ENCODE measurements around the gene WDR49. TPM values are rescaled to one million over a fixed set of nuclear protein-coding genes. Genes with fewer than 3 reads are reported as not detected.

The WDR49 gene
- total and polyA plus RNA-seq, 2 donors (not counting 1 experiment from before 2014, with no cell fraction given) = 0.88 to 1.4 TPM

DNA sequence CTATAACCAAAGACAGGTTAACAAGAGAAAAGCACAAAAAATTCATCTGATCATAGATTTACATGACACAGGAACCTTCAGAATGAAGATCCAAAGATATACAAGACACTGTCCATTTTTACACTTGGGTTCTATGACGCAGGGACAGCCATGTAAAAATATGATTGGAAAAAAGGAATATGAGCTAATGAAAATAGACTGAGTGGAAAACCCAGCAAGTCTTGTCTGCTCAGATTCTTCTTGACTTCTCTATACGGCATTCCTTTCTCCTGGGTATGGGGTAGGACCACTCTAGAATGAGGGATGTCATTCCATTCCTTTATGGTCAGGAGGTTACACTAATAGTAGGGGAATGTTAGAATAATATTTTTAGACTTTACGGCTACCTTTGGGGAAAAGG, 46.9 kb downstream of the WDR49 start:
- peaks cover 1% of the 10 kb centered on the region for H3K27me3 Mint-ChIP-seq
- no peak overlapping the region for H3K4me3 ChIP-seq (ENCODE audit: control extremely low read depth in 1 of 5, extremely low read depth in 1 of 5, insufficient read depth in 1 of 5, low read depth in 2 of 5, low read length in 4 of 5)
- H3K9ac ChIP-seq (ENCODE audit: low read length) = no peak overlapping the region
- H3K27ac ChIP-seq (ENCODE audit: low read length in 2 of 2) = no peak overlapping the region
- ChIA-PET POLR2A (no interaction called here), CTCF (no interaction called here)
- no peak overlapping the region for H3K27ac Mint-ChIP-seq
- H2AFZ ChIP-seq (ENCODE audit: insufficient read depth, low read depth, low read length, poor library complexity, severe bottlenecking) = no peak overlapping the region
- intact Hi-C loops (cut with micrococcal nuclease) = no loop called here
- no peak for DNase-seq
- no peaks in the 10 kb centered on the region for H3K27me3 ChIP-seq (replicated peaks in 1 of 4; ENCODE audit: control extremely low read depth in 1 of 4, control insufficient read depth in 3 of 4, insufficient read depth in 4 of 4, low read length in 3 of 4)
- ATAC-seq (ENCODE audit: low read depth) = no peak
- H3K36me3 ChIP-seq (replicated peaks in 1 of 2; ENCODE audit: control extremely low read depth in 1 of 2, control insufficient read depth in 1 of 2, extremely low read depth in 1 of 2, insufficient read depth in 2 of 2, low read length in 1 of 2) = no peaks in the 10 kb centered on the region
- H4K20me1 ChIP-seq (ENCODE audit: control insufficient read depth, insufficient read depth, low read length, poor library complexity, severe bottlenecking) = no peaks in the 10 kb centered on the region
- TF ChIP-seq, protein P1, sequence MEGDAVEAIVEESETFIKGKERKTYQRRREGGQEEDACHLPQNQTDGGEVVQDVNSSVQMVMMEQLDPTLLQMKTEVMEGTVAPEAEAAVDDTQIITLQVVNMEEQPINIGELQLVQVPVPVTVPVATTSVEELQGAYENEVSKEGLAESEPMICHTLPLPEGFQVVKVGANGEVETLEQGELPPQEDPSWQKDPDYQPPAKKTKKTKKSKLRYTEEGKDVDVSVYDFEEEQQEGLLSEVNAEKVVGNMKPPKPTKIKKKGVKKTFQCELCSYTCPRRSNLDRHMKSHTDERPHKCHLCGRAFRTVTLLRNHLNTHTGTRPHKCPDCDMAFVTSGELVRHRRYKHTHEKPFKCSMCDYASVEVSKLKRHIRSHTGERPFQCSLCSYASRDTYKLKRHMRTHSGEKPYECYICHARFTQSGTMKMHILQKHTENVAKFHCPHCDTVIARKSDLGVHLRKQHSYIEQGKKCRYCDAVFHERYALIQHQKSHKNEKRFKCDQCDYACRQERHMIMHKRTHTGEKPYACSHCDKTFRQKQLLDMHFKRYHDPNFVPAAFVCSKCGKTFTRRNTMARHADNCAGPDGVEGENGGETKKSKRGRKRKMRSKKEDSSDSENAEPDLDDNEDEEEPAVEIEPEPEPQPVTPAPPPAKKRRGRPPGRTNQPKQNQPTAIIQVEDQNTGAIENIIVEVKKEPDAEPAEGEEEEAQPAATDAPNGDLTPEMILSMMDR (IDR thresholded peaks at IDR 0.05) = no peak
- TF ChIP-seq EZH2 (IDR thresholded peaks at IDR 0.05; ENCODE audit: borderline replicate concordance, insufficient read depth, low read depth, low read length, poor library complexity, severe bottlenecking) = no peak
- H3K9me3 Mint-ChIP-seq (ENCODE audit: insufficient read depth) = no peaks in the 10 kb centered on the region
- H3K4me2 ChIP-seq (replicated peaks; ENCODE audit: low read depth, low read length, poor library complexity, severe bottlenecking) = no peak overlapping the region
- no peaks in the 10 kb centered on the region for H3K4me1 Mint-ChIP-seq
- WGBS (ENCODE audit: insufficient coverage) = 100% methylated on average over 1 of the region's 3 CpGs
- no peaks in the 10 kb centered on the region for H3K9me3 ChIP-seq (ENCODE audit: control extremely low read depth in 1 of 3, control insufficient read depth in 2 of 3, insufficient read depth in 1 of 3, low read length in 2 of 3)
- H3K4me1 ChIP-seq (ENCODE audit: control insufficient read depth in 2 of 2, insufficient read depth in 2 of 2, low read length in 2 of 2) = no peaks in the 10 kb centered on the region
- no peaks in the 10 kb centered on the region for H3K79me2 ChIP-seq (ENCODE audit: control insufficient read depth, insufficient read depth, low read length)
- H3K4me3 Mint-ChIP-seq = no peak overlapping the region

DNA sequence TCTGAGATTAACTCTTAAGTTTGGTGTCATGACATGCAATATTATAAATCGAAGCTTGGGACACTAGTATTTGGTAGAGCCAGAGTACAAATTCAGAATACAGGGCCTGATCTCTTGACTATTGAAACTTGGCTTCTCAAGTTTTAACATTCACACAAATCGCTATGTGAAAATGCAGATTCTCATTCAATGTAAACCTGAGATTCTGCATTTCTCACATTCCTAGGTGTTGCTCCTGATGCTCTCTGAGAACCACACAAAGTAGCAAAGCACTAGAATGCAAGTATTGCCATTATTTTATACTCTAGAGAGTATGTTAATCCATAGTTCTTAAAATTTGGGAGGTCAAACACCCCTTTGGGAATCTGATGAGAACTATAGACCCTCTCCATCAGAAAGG, 47.9 kb downstream of the WDR49 start:
- Histone ChIP-seq H3K9me3 (ENCODE audit: control extremely low read depth in 1 of 3, control insufficient read depth in 2 of 3, insufficient read depth in 1 of 3, low read length in 2 of 3) (no peaks in the 10 kb centered on the region), H3K27me3 (replicated peaks in 1 of 4; ENCODE audit: control extremely low read depth in 1 of 4, control insufficient read depth in 3 of 4, insufficient read depth in 4 of 4, low read length in 3 of 4) (no peaks in the 10 kb centered on the region), H3K4me2 (replicated peaks; ENCODE audit: low read depth, low read length, poor library complexity, severe bottlenecking) (no peak overlapping the region), H3K36me3 (replicated peaks in 1 of 2; ENCODE audit: control extremely low read depth in 1 of 2, control insufficient read depth in 1 of 2, extremely low read depth in 1 of 2, insufficient read depth in 2 of 2, low read length in 1 of 2) (no peaks in the 10 kb centered on the region), H4K20me1 (ENCODE audit: control insufficient read depth, insufficient read depth, low read length, poor library complexity, severe bottlenecking) (no peaks in the 10 kb centered on the region), H3K4me3 (ENCODE audit: control extremely low read depth in 1 of 5, extremely low read depth in 1 of 5, insufficient read depth in 1 of 5, low read depth in 2 of 5, low read length in 4 of 5) (no peak overlapping the region), H2AFZ (ENCODE audit: insufficient read depth, low read depth, low read length, poor library complexity, severe bottlenecking) (no peak overlapping the region), H3K27ac (ENCODE audit: low read length in 2 of 2) (no peak overlapping the region), H3K4me1 (ENCODE audit: control insufficient read depth in 2 of 2, insufficient read depth in 2 of 2, low read length in 2 of 2) (no peaks in the 10 kb centered on the region), H3K9ac (ENCODE audit: low read length) (no peak overlapping the region), H3K79me2 (ENCODE audit: control insufficient read depth, insufficient read depth, low read length) (no peaks in the 10 kb centered on the region)
- 100% methylated on average over 2 of the region's 2 CpGs for WGBS (ENCODE audit: insufficient coverage)
- intact Hi-C loops (cut with micrococcal nuclease) = no loop called here
- Mint-ChIP-seq H3K27ac (no peak overlapping the region), H3K9me3 (ENCODE audit: insufficient read depth) (no peaks in the 10 kb centered on the region), H3K27me3 (peaks cover 3% of the 10 kb centered on the region), H3K4me1 (no peaks in the 10 kb centered on the region), H3K4me3 (no peak overlapping the region)
- DNase-seq (no peak), ATAC-seq (ENCODE audit: low read depth) (no peak)
- ChIA-PET POLR2A (no interaction called here), CTCF (interaction anchor here (0.9 kb wide), 1 partner anchor 13 kb away, joined by 3 read pairs; no protein-coding TSS in a partner anchor)
- TF ChIP-seq, protein P1 (IDR thresholded peaks at IDR 0.05) = no peak
- TF ChIP-seq EZH2 (IDR thresholded peaks at IDR 0.05; ENCODE audit: borderline replicate concordance, insufficient read depth, low read depth, low read length, poor library complexity, severe bottlenecking) = no peak

Measured in B cell (primary cell).